ENCODE measurements around the gene ZNF474. TPM values are rescaled to one million over a fixed set of nuclear protein-coding genes. Genes with fewer than 3 reads are reported as not detected.

ZNF474 gene
- total and polyA plus RNA-seq, 7 donors: 0.05 to 0.77 (median 0.16) TPM; not detected in 2

DNA sequence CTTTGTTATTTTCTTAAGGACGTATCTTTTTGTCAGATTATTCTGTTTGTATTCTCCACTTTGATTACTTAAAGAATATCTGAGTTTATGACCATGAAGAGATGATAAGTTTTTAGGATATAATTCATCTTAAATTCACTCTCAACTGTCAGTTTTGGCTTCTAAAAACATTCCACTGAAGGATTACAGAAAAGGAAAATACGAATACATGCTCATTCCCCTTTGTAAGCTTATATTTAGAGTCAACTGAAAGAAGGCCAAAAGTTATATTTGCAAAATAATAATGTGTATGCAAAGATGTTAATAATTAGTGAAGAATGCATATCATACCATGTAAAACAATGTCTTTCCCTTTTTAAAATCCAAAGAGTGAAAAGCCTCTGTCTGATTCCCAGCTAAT lies 52.5 kb downstream of the ZNF474 start:
- Histone ChIP-seq H3K4me1 (peaks cover 5% of the 10 kb centered on the region), H3K4me3 (no peak overlapping the region), H3K27ac (no peak overlapping the region), H3K36me3 (ENCODE audit: insufficient read depth in 1 of 2, low read depth in 1 of 2) (no peaks in the 10 kb centered on the region), H3K9me3 (no peaks in the 10 kb centered on the region), H3K27me3 (ENCODE audit: insufficient read depth in 3 of 3, low read length in 2 of 3) (no peaks in the 10 kb centered on the region)
- DNase-seq (no peak), ATAC-seq (no peak)
- intact Hi-C loops (cut with DNase I): no loop called here
- WGBS, 3 donors: 54 to 65% (median 61%) methylated on average over 2 of the region's 2 CpGs
- TF ChIP-seq, protein P1, sequence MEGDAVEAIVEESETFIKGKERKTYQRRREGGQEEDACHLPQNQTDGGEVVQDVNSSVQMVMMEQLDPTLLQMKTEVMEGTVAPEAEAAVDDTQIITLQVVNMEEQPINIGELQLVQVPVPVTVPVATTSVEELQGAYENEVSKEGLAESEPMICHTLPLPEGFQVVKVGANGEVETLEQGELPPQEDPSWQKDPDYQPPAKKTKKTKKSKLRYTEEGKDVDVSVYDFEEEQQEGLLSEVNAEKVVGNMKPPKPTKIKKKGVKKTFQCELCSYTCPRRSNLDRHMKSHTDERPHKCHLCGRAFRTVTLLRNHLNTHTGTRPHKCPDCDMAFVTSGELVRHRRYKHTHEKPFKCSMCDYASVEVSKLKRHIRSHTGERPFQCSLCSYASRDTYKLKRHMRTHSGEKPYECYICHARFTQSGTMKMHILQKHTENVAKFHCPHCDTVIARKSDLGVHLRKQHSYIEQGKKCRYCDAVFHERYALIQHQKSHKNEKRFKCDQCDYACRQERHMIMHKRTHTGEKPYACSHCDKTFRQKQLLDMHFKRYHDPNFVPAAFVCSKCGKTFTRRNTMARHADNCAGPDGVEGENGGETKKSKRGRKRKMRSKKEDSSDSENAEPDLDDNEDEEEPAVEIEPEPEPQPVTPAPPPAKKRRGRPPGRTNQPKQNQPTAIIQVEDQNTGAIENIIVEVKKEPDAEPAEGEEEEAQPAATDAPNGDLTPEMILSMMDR (IDR thresholded peaks at IDR 0.05): no peak

DNA sequence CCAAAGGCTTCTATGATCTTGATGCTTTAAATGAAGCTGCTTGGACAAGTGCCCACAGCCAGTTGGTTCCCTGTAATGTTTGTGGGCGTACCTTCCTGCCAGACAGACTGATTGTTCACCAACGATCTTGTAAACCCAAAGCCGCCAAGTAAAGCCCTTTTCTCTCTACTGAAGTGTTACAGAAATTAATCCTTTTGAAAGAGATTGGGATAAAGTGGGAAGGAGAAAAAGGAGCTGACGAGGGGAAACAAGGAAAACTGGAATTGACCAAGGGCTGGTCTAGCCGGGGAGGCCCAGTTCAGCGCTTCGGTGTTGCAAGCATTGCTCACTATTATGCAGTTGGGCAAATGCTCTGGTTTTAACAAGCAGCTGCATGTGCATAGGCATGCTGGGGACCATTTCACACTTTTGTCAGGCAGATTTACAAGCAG lies 53.2 kb downstream of the ZNF474 start:
- no peak overlapping the region for H3K4me3 ChIP-seq
- DNase-seq: peak in 1 of 2 donors; percentile 42
- WGBS, 3 donors: 19 to 26% (median 21%) methylated on average over 7 of the region's 7 CpGs

DNA sequence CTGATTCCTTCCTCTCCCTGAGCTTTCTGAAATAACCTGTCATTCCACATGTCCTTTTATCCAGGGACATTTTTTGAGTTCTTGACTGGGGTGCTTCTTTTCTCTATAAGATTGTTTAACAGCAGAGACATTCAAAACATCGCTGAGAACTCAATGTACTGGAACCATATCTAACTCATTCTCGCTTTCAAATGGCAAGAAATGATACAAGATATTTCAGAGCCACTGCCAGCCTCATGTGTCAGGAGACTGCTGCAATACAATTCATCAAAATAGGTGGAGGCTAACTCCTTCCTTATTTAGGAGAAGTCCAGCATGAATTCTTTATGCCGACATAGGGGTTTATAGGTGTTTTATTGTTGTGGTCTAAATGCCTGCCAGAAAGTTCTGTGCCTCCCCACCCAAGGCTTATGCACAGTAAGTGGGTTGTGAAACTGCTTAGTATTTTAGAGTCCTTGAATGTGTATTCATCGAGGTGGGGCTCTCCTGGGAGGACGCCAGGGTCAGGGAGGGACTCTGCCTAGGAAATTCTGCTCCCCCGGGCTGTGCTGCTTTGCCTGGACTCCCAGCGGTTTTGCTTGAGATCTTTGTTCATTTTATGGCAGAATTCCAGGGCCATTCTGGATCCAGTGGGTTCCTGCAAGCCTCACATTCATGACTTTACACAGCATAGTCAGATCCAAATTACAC lies 53.9 kb downstream of the ZNF474 start:
- DNase-seq (peak; percentile 73), ATAC-seq (peak; percentile 28 to 67 (median 58))
- intact Hi-C loops (cut with DNase I): no loop called here
- peaks cover 9% of the 10 kb centered on the region for H3K4me1 ChIP-seq
- H3K27me3 ChIP-seq (ENCODE audit: insufficient read depth in 3 of 3, low read length in 2 of 3): no peaks in the 10 kb centered on the region
- no peak overlapping the region for H3K27ac ChIP-seq
- WGBS, 3 donors: 14 to 18% (median 14%) methylated on average over 7 of the region's 7 CpGs
- no peaks in the 10 kb centered on the region for H3K36me3 ChIP-seq (ENCODE audit: insufficient read depth in 1 of 2, low read depth in 1 of 2)
- no peak overlapping the region for H3K4me3 ChIP-seq
- no peaks in the 10 kb centered on the region for H3K9me3 ChIP-seq
- TF ChIP-seq, protein P1 (IDR thresholded peaks at IDR 0.05): no peak

More for the DNA sequence above, 53.2 kb downstream of the ZNF474 start:
- H3K4me1 ChIP-seq: peaks cover 5% of the 10 kb centered on the region
- H3K36me3 ChIP-seq (ENCODE audit: insufficient read depth in 1 of 2, low read depth in 1 of 2): no peaks in the 10 kb centered on the region
- H3K27me3 ChIP-seq (ENCODE audit: insufficient read depth in 3 of 3, low read length in 2 of 3): no peaks in the 10 kb centered on the region
- ATAC-seq: peak in 3 of 4 donors; percentile 64 to 74 (median 67)
- TF ChIP-seq, protein P1 (IDR thresholded peaks at IDR 0.05): no peak
- intact Hi-C loops (cut with DNase I): no loop called here
- H3K9me3 ChIP-seq: no peaks in the 10 kb centered on the region
- H3K27ac ChIP-seq: no peak overlapping the region

DNA sequence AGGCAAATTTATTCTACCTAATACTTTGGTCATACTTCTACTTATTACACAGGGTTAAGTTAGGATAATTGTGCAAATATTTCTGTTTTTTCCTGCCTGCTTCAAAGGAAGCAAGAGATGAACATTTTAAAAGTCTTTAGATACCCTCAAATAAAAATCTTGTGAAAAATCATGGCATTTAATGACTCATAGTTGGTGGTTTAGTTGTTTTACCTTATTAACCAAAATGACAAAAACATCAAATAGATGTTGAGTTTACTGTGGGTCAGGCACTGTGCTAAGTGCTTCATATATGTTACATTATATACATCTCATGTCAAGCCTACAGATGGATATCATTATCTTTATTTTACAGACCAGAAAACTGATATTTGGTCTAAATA lies 54.4 kb downstream of the ZNF474 start:
- DNase-seq: no peak
- H3K36me3 ChIP-seq (ENCODE audit: insufficient read depth in 1 of 2, low read depth in 1 of 2): no peaks in the 10 kb centered on the region
- H3K4me3 ChIP-seq: no peak overlapping the region
- ATAC-seq: no peak
- intact Hi-C loops (cut with DNase I): no loop called here
- H3K4me1 ChIP-seq: peaks cover 9% of the 10 kb centered on the region
- TF ChIP-seq, protein P1 (IDR thresholded peaks at IDR 0.05): no peak
- H3K27me3 ChIP-seq (ENCODE audit: insufficient read depth in 3 of 3, low read length in 2 of 3): no peaks in the 10 kb centered on the region
- no peak overlapping the region for H3K27ac ChIP-seq
- no peaks in the 10 kb centered on the region for H3K9me3 ChIP-seq

Data from psoas muscle (tissue), 8 donors.